ENCODE measurements around the gene OAF.

DNA sequence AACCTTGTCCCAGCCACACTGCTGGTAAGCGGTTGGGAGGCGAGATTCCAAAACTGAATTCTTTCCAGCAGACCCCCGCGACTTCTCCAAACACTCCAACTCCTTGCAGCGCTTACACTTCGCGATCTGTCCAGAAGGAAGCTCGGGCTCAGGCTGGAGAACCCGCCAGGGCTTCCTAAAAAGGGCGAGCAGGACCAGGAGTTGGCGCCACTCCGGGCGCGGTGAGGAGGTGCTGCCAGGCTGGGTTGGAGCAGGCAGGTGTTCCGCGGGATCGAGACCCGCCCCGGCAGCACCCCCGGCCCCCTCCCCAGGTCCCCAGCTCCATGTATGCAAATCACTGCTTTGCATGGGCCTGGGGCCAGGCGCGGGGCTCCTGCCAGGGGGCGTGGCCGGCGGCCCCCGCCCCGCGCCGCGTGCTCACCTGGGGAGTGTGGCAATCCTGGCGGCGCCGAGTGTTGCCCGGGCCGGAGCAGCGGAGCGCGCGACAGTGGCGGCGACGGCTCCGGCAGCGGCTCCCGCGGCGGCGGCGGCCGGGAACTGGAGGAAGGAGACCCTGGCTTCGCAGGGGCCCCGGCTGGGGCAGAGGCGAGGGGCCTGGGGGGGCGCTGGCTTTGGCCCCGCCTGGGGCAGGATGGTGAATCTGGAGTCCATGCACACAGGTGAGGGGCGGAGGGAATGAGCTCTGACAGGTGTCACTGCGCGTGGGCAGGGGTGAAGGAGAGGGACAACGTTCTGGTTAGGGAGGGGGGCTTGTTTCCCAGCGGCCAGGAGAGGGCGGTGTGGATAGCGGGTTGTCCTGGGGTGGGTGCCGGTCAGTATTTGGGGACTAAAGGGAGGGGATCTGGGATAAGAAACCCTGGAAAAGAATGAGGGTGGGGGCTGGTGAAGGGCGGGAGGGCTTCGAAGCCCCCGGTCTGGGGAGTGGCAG lies 29.1 kb downstream of the OAF start, which contains the start of gene POU2F3:
- TF ChIP-seq JUNB (IDR thresholded peaks at IDR 0.05; ENCODE audit: unreplicated experiment) (no peak), EZH2 (IDR thresholded peaks at IDR 0.05; ENCODE audit: low read depth, unreplicated experiment) (no peak), POLR2AphosphoS5 (IDR thresholded peaks at IDR 0.05; ENCODE audit: low read depth) (no peak), NANOG (IDR thresholded peaks at IDR 0.05; ENCODE audit: borderline replicate concordance) (no peak), EZH2phosphoT487 (IDR thresholded peaks at IDR 0.05; ENCODE audit: unreplicated experiment) (no peak), STAT1 (IDR thresholded peaks at IDR 0.05; ENCODE audit: unreplicated experiment) (no peak)
- TF ChIP-seq, protein P1, sequence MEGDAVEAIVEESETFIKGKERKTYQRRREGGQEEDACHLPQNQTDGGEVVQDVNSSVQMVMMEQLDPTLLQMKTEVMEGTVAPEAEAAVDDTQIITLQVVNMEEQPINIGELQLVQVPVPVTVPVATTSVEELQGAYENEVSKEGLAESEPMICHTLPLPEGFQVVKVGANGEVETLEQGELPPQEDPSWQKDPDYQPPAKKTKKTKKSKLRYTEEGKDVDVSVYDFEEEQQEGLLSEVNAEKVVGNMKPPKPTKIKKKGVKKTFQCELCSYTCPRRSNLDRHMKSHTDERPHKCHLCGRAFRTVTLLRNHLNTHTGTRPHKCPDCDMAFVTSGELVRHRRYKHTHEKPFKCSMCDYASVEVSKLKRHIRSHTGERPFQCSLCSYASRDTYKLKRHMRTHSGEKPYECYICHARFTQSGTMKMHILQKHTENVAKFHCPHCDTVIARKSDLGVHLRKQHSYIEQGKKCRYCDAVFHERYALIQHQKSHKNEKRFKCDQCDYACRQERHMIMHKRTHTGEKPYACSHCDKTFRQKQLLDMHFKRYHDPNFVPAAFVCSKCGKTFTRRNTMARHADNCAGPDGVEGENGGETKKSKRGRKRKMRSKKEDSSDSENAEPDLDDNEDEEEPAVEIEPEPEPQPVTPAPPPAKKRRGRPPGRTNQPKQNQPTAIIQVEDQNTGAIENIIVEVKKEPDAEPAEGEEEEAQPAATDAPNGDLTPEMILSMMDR (conservative IDR thresholded peaks at IDR 0.05; ENCODE audit: low read depth in 2 of 2) = peak; percentile 63 to 72
- TF ChIP-seq, protein P2, sequence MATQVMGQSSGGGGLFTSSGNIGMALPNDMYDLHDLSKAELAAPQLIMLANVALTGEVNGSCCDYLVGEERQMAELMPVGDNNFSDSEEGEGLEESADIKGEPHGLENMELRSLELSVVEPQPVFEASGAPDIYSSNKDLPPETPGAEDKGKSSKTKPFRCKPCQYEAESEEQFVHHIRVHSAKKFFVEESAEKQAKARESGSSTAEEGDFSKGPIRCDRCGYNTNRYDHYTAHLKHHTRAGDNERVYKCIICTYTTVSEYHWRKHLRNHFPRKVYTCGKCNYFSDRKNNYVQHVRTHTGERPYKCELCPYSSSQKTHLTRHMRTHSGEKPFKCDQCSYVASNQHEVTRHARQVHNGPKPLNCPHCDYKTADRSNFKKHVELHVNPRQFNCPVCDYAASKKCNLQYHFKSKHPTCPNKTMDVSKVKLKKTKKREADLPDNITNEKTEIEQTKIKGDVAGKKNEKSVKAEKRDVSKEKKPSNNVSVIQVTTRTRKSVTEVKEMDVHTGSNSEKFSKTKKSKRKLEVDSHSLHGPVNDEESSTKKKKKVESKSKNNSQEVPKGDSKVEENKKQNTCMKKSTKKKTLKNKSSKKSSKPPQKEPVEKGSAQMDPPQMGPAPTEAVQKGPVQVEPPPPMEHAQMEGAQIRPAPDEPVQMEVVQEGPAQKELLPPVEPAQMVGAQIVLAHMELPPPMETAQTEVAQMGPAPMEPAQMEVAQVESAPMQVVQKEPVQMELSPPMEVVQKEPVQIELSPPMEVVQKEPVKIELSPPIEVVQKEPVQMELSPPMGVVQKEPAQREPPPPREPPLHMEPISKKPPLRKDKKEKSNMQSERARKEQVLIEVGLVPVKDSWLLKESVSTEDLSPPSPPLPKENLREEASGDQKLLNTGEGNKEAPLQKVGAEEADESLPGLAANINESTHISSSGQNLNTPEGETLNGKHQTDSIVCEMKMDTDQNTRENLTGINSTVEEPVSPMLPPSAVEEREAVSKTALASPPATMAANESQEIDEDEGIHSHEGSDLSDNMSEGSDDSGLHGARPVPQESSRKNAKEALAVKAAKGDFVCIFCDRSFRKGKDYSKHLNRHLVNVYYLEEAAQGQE (IDR thresholded peaks at IDR 0.05; ENCODE audit: unreplicated experiment) = no peak

All from GM23338 (cell line).